DOHH2 (cell line): Measurements from ENCODE around the gene LSP1.

Experiments used
- H3F3A ChIP-seq: fragments of 200-600 bp; sonication (generic), shearing (Covaris generic); 2 replicates; pipeline ENCODE4 v1.6.0; 2016; ENCODE audit warnings: antibody characterized with exemption, mild to moderate bottlenecking; ENCODE audit not compliant: control insufficient read depth, insufficient read depth
- H3K27ac ChIP-seq: fragments of 200-600 bp; sonication (generic); 2 replicates; pipeline ENCODE4 v1.5.1; 2014; ENCODE audit warnings: low read depth, mild to moderate bottlenecking, low read length, moderate library complexity
- H3K27me3 ChIP-seq: fragments of 200-600 bp; sonication (generic); 2 replicates; pipeline ENCODE4 v1.6.1; 2014; ENCODE audit warnings: mild to moderate bottlenecking, low read length, mixed read lengths; ENCODE audit not compliant: control insufficient read depth
- H3K36me3 ChIP-seq: fragments of 200-600 bp; sonication (generic); 2 replicates; pipeline ENCODE4 v1.6.1; 2014; ENCODE audit warnings: mild to moderate bottlenecking, low read length, moderate library complexity, mixed read lengths; ENCODE audit not compliant: control insufficient read depth
- H3K4me1 ChIP-seq: fragments of 200-600 bp; sonication (generic); 2 replicates; pipeline ENCODE4 v1.6.1; 2014; ENCODE audit warnings: mild to moderate bottlenecking, low read length, mixed read lengths; ENCODE audit not compliant: control insufficient read depth
- H3K4me2 ChIP-seq: fragments of 200-600 bp; sonication (generic); 2 replicates; pipeline ENCODE4 v1.6.0; 2014; ENCODE audit warnings: mild to moderate bottlenecking, low read length, moderate library complexity
- H3K4me3 ChIP-seq: fragments of 200-600 bp; sonication (generic); 2 replicates; pipeline ENCODE4 v1.5.1; 2014; ENCODE audit warnings: mild to moderate bottlenecking, low read length, mixed read lengths
- H3K79me2 ChIP-seq: fragments of 200-600 bp; sonication (generic); 2 replicates; pipeline ENCODE4 v1.6.1; 2014; ENCODE audit warnings: mild to moderate bottlenecking, low read length, mixed read lengths; ENCODE audit not compliant: control insufficient read depth
- H3K9me2 ChIP-seq: fragments of 200-600 bp; sonication (generic); replicated peaks from 2 replicates; pipeline ENCODE4 v1.6.1; 2014; ENCODE audit warnings: mild to moderate bottlenecking, low read length, mixed read lengths; ENCODE audit not compliant: control insufficient read depth
- H3K9me3 ChIP-seq: fragments of 200-600 bp; sonication (generic); 2 replicates; pipeline ENCODE4 v1.6.1; 2014; ENCODE audit warnings: antibody characterized with exemption, low read length, mixed read lengths; ENCODE audit not compliant: control insufficient read depth, insufficient read depth
- H4K20me1 ChIP-seq: fragments of 200-600 bp; sonication (generic); 2 replicates; pipeline ENCODE4 v1.6.0; 2014; ENCODE audit warnings: low read depth, mild to moderate bottlenecking, antibody characterized with exemption, low read length, moderate library complexity; ENCODE audit not compliant: control insufficient read depth, insufficient read depth
- EZH2phosphoT487 ChIP-seq: fragments of 200-600 bp; sonication (generic); IDR thresholded peaks from 2 replicates; pipeline ENCODE4 v1.6.1; 2017; ENCODE audit warnings: borderline replicate concordance, mild to moderate bottlenecking, antibody characterized with exemption, low read length, moderate library complexity, mixed read lengths
- TF ChIP-seq, protein P1 (sequence below): fragments of 200-600 bp; sonication (generic); IDR thresholded peaks from one replicate; pipeline ENCODE4 v1.5.1; 2014; ENCODE audit warnings: antibody characterized with exemption, mild to moderate bottlenecking, low read depth, low read length; ENCODE audit not compliant: poor library complexity, severe bottlenecking

LSP1 gene

DNA sequence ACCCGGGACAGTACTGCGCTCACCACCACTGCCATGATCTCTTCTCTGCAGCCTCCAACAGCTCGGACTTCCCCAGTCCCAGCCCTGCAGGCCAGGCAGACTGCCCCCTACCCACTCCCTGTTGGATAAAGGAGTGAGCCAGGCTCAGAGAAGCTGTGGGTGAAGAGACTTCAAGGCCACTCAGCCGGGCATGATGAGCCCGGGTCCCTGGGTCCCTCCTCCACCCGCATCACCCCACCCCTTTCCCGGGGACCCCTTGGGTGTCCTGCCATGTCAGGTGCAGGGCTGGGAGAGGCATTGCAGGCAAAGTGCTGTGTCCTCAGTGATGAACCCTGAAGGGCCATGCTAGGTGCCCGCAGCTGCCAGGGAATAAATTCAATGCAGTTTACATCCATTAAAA, 14.5 kb downstream of the LSP1 start:
- H3K27me3 ChIP-seq: no peaks in the 10 kb centered on the region
- no peak for TF ChIP-seq EZH2phosphoT487
- TF ChIP-seq, protein P1, sequence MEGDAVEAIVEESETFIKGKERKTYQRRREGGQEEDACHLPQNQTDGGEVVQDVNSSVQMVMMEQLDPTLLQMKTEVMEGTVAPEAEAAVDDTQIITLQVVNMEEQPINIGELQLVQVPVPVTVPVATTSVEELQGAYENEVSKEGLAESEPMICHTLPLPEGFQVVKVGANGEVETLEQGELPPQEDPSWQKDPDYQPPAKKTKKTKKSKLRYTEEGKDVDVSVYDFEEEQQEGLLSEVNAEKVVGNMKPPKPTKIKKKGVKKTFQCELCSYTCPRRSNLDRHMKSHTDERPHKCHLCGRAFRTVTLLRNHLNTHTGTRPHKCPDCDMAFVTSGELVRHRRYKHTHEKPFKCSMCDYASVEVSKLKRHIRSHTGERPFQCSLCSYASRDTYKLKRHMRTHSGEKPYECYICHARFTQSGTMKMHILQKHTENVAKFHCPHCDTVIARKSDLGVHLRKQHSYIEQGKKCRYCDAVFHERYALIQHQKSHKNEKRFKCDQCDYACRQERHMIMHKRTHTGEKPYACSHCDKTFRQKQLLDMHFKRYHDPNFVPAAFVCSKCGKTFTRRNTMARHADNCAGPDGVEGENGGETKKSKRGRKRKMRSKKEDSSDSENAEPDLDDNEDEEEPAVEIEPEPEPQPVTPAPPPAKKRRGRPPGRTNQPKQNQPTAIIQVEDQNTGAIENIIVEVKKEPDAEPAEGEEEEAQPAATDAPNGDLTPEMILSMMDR: no peak
- H3F3A ChIP-seq: no peaks in the 10 kb centered on the region
- H3K4me3 ChIP-seq: no peak overlapping the region
- peaks cover 6% of the 10 kb centered on the region; the same call in 1 of the 2 replicates for H4K20me1 ChIP-seq
- no peaks in the 10 kb centered on the region for H3K9me2 ChIP-seq
- H3K36me3 ChIP-seq: peaks cover 8% of the 10 kb centered on the region
- peaks cover 22% of the 10 kb centered on the region for H3K79me2 ChIP-seq
- no peaks in the 10 kb centered on the region for H3K9me3 ChIP-seq
- H3K4me2 ChIP-seq: no peak overlapping the region
- no peaks in the 10 kb centered on the region for H3K4me1 ChIP-seq
- no peak overlapping the region for H3K27ac ChIP-seq

DNA sequence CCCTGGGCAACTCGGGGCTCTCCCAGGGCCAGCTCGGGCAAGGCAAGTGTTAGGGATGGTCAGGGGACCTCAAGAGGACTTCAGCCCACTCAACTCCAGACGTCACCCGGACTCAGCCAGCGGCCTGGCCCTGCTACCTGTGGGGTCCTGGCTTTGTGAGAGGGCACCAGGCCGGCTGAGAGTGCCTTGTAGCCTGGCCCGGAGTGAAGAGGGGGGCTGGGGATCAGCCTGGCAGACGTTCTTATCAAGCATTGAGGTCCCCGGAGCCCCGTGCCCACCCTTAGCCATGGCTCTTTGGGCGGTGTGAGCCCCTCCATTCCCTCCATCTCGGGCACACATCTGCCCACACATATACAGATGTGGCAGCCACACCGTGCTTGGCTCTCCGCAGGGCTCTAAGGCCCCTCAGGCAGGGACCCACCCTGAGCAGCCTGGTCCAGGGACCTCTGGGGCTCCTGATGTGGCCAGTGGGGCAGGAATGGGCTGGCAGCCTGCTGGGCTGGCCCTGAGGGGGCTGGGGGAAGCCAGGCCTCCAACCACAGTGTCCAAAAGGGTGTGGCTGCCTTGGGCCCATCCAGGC, 15.3 kb downstream of the LSP1 start:
- TF ChIP-seq, protein P1: no peak
- TF ChIP-seq EZH2phosphoT487: no peak
- no peaks in the 10 kb centered on the region for H3K4me1 ChIP-seq
- H3K79me2 ChIP-seq: peaks cover 14% of the 10 kb centered on the region
- no peaks in the 10 kb centered on the region for H3F3A ChIP-seq
- peaks cover 6% of the 10 kb centered on the region; the same call in 1 of the 2 replicates for H4K20me1 ChIP-seq
- H3K9me3 ChIP-seq: no peaks in the 10 kb centered on the region
- H3K4me3 ChIP-seq: no peak overlapping the region
- no peak overlapping the region for H3K4me2 ChIP-seq
- peaks cover 4% of the 10 kb centered on the region for H3K36me3 ChIP-seq
- H3K9me2 ChIP-seq: no peaks in the 10 kb centered on the region
- no peaks in the 10 kb centered on the region for H3K27me3 ChIP-seq
- H3K27ac ChIP-seq: no peak overlapping the region

DNA sequence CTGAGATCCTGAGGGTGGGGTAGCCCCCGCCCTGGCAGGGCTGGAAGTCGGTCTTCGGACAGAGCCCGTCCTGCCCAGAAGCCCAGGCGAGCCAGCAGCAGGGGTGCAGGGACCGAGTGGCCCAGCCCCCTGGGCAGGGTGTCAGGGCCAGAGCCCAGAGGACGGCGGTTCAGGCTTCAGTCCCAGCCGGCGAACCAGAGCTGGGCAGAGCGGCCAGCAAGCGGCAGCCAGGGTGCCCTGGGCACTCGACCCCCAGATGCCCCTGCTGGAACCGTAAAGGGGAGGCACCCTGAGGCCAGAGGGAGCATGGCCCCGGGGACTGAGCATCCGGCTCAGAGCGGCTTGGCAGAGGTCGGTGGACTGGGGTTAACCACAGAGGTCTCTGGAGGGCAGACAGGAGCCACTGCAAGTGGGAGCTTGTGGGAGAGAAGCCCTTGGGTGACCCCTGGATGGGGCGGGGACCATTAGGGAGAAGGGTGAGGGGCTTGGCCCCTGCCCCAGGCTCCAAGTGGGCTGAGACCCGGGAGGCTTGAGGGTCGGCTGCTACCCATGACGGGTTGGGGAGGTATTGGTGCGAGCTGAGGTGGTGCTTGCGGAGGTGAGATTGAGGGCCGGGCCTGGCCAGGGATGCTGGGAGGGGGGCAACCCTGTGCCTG, 15.9 kb downstream of the LSP1 start:
- H3K4me3 ChIP-seq: no peak overlapping the region
- H3K27me3 ChIP-seq: no peaks in the 10 kb centered on the region
- H3K4me1 ChIP-seq: no peaks in the 10 kb centered on the region
- H3K9me3 ChIP-seq: no peaks in the 10 kb centered on the region
- no peak for TF ChIP-seq EZH2phosphoT487
- TF ChIP-seq, protein P1: no peak
- H3K27ac ChIP-seq: no peak overlapping the region
- no peak overlapping the region for H3K4me2 ChIP-seq
- H3K36me3 ChIP-seq: no peaks in the 10 kb centered on the region
- H3K79me2 ChIP-seq: peaks cover 10% of the 10 kb centered on the region
- no peaks in the 10 kb centered on the region for H3K9me2 ChIP-seq
- peaks cover 3% of the 10 kb centered on the region; the same call in 1 of the 2 replicates for H4K20me1 ChIP-seq
- H3F3A ChIP-seq: no peaks in the 10 kb centered on the region
